NCI-H446 treated with DMSO at 0.1 percent for 48 hours (cell line): ENCODE data around the gene HMG20B.

Experiments
- DNase-seq: peaks from one replicate; lab custom pipeline; 2025; lab: John Stamatoyannopoulos, UW

HMG20B gene

GRCh38 chr19:3620817-3621547 is 48.2 kb downstream of the HMG20B start:
- no peak for DNase-seq

DNA sequence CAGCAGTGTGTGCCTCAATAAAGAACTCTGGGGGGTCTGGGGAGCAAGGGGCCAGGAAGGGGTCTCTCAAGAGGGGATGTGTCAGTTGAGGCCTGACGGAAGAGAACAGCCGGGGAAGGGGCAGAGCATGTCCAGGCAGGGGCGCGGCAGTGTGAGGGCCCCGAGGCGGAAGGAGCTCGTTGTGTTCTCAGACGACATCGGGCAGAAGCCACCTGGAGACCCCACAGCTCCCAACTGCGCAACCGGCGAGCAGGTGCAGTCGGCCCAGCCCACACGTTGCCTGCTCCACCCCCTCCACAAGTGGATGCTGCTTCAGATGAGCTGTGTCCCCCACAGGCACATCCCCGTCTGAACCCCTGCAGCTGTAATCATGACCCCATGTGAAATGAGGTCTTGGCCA is 48.9 kb downstream of the HMG20B start:
- DNase-seq, result no peak

DNA sequence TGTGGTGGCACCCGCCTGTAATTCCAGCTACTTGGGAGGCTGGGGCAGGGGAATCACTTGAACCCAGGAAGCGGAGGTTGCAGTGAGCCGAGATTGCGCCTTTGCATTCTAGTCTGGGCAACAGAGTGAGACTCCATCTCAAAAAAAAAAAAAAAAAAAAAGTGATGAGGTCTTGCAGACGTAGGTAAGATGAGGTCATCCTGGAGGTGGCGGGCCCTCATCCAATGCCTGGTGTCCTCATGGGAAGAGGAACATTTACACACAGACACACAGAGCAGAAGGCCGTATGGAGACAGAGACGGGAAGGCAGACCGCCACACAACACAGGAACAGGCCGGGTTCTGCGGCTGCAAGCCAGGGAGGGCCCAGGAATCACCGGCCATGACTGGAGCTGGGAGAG is 49.5 kb downstream of the HMG20B start:
- DNase-seq, result no peak

DNA sequence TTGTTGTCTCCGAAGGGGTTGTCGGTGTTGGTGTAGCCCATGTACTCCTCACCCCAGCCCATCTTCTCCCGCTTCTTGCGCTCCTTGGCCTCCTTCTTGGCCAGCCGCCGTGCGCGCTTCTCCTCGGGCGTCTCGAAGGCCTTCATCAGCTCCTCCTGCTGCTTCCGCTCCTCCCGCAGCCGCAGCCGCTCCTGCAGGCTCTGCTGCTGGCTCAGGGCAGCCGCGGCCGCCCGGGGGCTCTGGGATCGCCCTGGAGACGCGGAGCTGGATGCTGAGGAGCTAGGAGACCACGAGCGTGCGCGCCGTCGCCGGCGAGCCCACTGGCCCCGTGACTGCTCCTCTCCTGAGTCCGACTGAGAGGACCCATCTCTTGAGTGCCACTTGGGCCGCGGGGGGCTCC is 51.0 kb downstream of the HMG20B start:
- DNase-seq, result no peak

GRCh38 chr19:3625996-3626472 is 53.3 kb downstream of the HMG20B start:
- no peak for DNase-seq

GRCh38 chr19:3626473-3627350 is 54.0 kb downstream of the HMG20B start, which contains the start of gene CACTIN:
Gene CACTIN, minus strand, starts transcription at chr19:3626790. Its CDS starts 28 bp downstream, at chr19:3626762.
- DNase-seq, result peak; percentile 96

- DNase-seq, result no peak
These were observed 54.6 kb downstream of the HMG20B start for GRCh38 chr19:3627351-3627723.
